IgD-negative memory B cell (primary cell): ENCODE measurements around the gene PDK2. TPM values are rescaled to one million over a fixed set of nuclear protein-coding genes. Genes with fewer than 3 reads are reported as not detected.

ENCODE experiments used
- H3K27ac Mint-ChIP-seq, 3 donors: one replicate each; pipeline ENCODE4 v1.8.0; 2020 to 2022; ENCODE audit warnings: mild to moderate bottlenecking in 3 of 3, mixed read lengths in 3 of 3, moderate library complexity in 1 of 3
- H3K27me3 Mint-ChIP-seq: one replicate; pipeline ENCODE4 v1.8.0; 2021; ENCODE audit warnings: mixed read lengths
- H3K36me3 Mint-ChIP-seq: one replicate; pipeline ENCODE4 v1.8.0; 2020; ENCODE audit warnings: mild to moderate bottlenecking, mixed read lengths
- H3K4me1 Mint-ChIP-seq, 3 donors: one replicate each; pipeline ENCODE4 v1.8.0; 2020 to 2022; ENCODE audit warnings: mixed read lengths in 3 of 3, mild to moderate bottlenecking in 1 of 3
- H3K4me3 Mint-ChIP-seq, 4 donors: one replicate each; pipeline ENCODE4 v1.8.0; 2020 to 2022; ENCODE audit warnings: mild to moderate bottlenecking in 4 of 4, mixed read lengths in 4 of 4, moderate library complexity in 3 of 4
- H3K9me3 Mint-ChIP-seq, 3 donors: one replicate each; pipeline ENCODE4 v1.8.0; 2020 to 2021; ENCODE audit warnings: mixed read lengths in 3 of 3, mild to moderate bottlenecking in 1 of 3
- polyA plus RNA-seq: library from polyadenylated mRNA; unstranded; fragments of 300-500 nt; fragmentation: Illumina TruSeq; gene quantifications from one replicate; pipeline ENCODE4 v1.2.3, GENCODE V29; 2021

The PDK2 gene
- polyA plus RNA-seq, 1 donor from 2014 or later: 38.8 TPM

DNA sequence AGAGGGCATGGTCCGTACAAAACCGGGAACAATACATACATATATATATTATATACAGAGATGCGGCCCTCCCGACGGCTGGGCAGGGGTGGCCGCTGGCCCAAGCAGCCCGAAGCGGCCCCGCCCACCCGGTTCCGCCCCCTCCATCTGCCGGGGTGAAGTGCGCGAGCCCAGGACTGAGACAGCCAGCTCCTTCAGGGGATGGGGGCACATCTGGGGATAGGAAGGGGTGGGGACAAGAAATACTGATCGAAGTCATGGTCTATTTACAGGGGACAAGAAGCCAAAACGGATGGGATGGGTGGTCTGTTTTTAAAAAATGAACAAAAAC lies 38.6 kb downstream of the PDK2 start:
- Mint-ChIP-seq H3K27ac (peak overlapping the region in 1 of 3 donors; percentile 57), H3K27me3 (peaks cover 8% of the 10 kb centered on the region), H3K36me3 (peaks cover 2% of the 10 kb centered on the region), H3K4me1 (peaks cover 8 to 14% (median 11%) of the 10 kb centered on the region in 3 donors), H3K4me3 (peak overlapping the region in 1 of 4 donors; percentile 21), H3K9me3 (no peaks in the 10 kb centered on the region)

DNA sequence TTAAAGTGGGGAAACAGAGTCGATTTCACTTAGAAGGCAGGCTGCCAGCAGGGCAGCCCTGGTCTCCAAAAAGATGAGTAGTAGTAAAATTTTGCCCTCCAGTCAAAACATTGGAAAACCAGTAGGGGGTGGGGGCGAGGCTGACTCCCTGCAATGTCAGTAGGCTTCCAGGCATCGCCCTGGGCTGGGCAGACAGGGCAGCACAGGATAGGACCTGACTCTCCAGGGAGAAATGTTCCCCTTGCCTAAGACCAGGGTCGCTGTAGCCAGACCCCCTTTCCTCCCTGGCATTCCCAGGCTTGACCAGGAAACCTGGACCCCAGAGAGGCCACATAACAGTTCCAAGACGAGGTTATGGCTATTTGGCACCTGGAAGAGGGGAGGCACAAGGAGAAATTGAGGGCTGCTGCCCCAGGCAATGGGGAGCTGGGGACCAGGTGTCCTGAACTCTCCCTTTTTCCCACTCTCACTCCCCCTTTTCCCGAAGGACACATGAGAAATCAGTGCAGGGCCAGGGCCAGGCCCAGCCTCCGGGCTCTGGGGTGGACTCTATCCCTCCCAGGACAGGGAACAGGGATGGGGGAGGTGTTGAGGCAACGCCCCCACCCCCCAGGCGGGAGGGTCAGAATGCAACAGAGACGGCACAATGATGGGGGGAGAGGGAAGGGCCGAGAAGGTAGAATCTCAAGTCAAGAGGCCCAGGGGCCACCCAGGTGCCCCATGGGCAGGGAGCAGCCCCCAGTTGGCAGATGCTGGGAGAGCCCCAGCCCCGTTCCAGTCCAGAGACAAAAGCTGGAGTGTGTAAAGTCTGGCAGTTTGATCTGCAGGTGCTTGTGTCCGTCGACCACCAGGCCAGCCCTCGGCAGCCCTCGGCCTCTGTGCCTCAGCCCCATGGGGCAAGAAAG lies 39.3 kb downstream of the PDK2 start:
- peak overlapping the region in 1 of 3 donors; percentile 14 for H3K27ac Mint-ChIP-seq
- H3K4me3 Mint-ChIP-seq: no peak overlapping the region
- H3K9me3 Mint-ChIP-seq: no peaks in the 10 kb centered on the region
- H3K27me3 Mint-ChIP-seq: peaks cover 6% of the 10 kb centered on the region
- peaks cover 2% of the 10 kb centered on the region for H3K36me3 Mint-ChIP-seq
- H3K4me1 Mint-ChIP-seq: peaks cover 6 to 14% (median 10%) of the 10 kb centered on the region in 3 donors

DNA sequence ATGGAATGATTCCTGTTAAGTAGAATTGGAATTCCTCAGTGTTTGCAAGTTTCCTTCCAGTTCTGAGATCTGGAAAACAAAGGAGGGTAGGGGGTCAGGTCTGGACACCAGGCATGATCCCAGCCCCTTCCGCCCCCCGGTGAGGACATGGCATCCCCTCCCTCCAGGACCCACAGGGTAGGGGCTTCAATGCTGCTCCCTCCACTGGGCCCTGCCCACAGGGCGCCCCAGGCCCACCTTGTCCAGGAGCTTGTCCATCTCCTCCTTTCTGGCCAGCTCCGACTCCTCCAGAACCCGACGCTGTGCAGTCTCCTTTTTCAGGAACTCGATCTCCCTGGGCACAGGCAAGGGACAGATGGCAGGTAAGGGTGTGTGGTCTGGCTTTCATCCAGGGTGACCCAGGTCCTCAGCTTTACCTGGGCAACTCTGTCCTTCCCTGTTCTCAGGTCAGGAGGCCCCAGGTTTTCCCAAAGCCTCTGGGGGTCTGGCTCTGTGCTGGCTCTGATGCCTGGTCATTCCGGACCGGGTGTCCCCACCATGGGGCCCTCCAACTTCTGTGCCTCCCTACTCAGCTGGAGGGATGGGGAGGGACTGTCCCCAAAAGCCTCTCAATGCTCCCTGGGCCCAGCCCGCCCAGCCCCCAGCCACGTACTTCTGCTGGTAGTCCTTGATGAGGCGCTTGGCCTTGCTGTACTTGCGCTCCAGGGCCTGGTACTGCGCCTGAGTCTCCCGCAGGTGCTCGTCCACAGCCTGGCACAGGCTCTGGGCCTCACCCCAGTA lies 40.4 kb downstream of the PDK2 start:
- Mint-ChIP-seq H3K9me3 (no peaks in the 10 kb centered on the region), H3K27ac (peak overlapping the region in 1 of 3 donors; percentile 59), H3K4me3 (no peak overlapping the region), H3K4me1 (peaks cover 16 to 22% (median 16%) of the 10 kb centered on the region in 3 donors), H3K27me3 (peaks cover 4% of the 10 kb centered on the region), H3K36me3 (peaks cover 6% of the 10 kb centered on the region)

DNA sequence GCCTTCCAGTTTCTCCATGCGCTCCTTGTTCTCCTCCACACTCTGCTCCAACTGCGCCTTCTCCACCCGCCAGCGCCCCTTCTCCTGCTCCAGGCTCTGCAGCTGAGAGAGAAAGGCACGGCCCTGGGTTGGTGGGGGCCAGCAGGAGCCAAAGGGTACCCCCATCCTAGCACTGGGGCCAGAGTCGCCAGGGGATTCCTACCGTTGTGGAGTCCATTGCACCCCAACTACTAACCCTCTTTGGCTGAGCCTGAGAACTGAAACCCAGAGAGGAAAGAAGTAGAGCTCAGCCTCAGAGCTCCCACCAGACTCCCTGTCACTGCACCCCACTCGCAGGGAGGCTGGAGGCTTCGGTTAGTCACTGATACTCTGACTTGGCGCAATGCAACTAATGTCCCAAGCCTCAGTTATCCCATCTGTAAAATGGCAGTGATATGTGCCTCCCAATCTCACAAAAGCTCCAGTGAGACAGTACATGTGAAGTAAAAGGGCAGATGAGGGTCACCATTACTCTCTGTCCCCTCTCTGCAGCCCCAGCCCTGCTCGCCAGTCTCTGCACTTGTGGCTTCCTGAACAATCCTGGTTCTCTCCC lies 41.0 kb downstream of the PDK2 start:
- H3K27ac Mint-ChIP-seq: no peak overlapping the region
- peaks cover 4% of the 10 kb centered on the region for H3K36me3 Mint-ChIP-seq
- H3K4me1 Mint-ChIP-seq: peaks cover 16 to 21% (median 20%) of the 10 kb centered on the region in 3 donors
- no peak overlapping the region for H3K4me3 Mint-ChIP-seq
- H3K9me3 Mint-ChIP-seq: no peaks in the 10 kb centered on the region
- peaks cover 2% of the 10 kb centered on the region for H3K27me3 Mint-ChIP-seq

DNA sequence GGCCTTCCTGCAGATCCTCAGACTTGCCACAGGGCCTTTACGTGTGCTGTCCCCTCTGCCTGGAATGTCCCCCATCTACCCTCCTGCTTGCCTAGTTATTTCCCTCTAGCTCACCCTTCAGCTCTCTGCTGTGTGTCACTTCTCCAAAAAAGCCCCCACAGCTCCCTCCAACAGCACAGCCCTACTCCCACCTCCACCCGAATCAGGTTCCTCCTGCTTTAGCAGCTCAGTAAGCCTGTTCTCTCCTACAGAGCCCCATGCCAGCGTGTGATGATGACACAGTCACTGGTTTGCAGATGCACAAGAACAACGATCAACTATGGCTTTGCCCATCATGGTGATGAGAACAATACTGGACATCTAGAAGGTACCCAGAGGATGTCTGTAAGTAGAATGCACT lies 41.9 kb downstream of the PDK2 start:
- H3K36me3 Mint-ChIP-seq: peaks cover 4% of the 10 kb centered on the region
- peaks cover 22 to 27% (median 27%) of the 10 kb centered on the region in 3 donors for H3K4me1 Mint-ChIP-seq
- H3K27ac Mint-ChIP-seq: no peak overlapping the region
- no peaks in the 10 kb centered on the region for H3K27me3 Mint-ChIP-seq
- no peaks in the 10 kb centered on the region for H3K9me3 Mint-ChIP-seq
- H3K4me3 Mint-ChIP-seq: no peak overlapping the region

DNA sequence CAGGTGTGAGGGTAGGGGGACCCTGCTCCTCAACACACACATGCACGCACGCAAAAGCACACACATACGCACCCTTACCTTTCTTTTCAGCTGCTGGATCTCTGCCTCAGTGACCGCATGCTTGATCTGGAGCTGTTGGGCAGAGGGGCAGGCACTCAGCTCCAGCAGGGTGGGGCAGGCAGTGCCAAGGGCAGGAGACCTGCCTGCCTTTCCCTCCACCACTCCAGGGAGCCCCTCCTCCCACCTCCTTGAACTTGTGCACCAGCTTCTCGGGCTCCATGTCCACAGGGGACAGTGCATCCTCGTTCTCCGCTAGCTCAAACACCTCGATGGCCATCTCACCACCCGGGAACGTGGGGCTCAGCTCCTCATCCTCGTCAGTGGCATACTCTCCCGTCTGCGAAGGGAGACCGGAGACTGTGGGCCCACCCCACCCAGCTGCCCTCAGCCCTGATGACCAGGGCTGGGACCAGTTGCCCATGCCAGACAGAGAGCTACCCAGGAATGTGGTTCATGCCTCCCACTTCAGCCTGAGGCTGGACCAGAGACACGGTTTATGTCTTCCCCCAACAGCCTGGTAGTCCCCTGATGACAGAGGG lies 44.1 kb downstream of the PDK2 start:
- Mint-ChIP-seq H3K27ac (peak overlapping the region; percentile 71 to 96 (median 85)), H3K4me1 (peaks cover 35 to 42% (median 40%) of the 10 kb centered on the region in 3 donors), H3K4me3 (no peak overlapping the region), H3K36me3 (peaks cover 9% of the 10 kb centered on the region), H3K27me3 (no peaks in the 10 kb centered on the region), H3K9me3 (no peaks in the 10 kb centered on the region)

DNA sequence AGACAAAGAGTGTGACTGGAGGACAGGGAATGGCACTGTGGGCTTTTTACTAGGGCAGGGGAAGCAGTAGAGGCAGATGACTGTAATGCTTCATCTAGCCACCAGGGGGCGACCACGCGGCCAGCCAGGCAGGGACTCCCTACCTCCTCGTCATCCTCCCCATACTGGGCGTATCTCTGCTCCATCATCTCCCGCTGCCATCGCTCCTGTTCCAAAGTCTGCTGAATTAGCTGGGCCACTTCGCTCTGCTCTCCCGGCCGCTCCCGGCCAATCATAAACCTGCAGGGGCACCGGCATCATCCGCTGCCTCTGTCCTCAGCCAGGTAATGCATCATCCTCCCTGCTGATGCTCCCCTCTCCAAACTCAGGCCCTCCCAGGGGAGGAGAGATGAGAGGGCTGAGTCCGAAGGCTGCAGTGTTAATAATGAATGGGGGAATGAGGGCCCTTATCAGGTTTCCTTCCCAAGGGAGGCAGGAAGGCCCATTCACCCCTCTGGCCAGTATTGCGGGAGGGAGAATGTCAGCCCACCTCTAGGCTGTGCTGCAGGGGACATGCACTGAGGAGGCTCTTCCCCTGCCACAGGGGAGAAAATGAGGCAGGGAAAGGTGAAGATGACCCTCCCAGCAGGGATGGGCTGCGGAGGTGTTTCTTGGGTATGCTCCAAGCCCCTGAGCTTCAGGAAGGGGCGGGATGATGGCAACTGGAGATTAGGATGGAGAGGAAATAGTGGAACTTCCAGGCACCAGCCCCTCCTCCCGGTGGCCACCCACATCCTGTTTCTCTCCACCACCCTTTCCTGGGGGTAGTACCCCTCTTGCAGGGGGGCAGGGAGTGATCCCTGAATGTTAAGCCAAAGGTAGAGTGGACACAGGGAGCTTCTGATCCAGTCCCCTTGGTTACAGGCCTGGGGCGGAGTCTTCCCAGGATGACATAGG lies 45.1 kb downstream of the PDK2 start:
- Mint-ChIP-seq H3K27me3 (no peaks in the 10 kb centered on the region), H3K27ac (peak overlapping the region; percentile 71 to 96 (median 85)), H3K9me3 (no peaks in the 10 kb centered on the region), H3K36me3 (peaks cover 14% of the 10 kb centered on the region), H3K4me3 (peak overlapping the region; percentile 8 to 91 (median 76)), H3K4me1 (peaks cover 39 to 50% (median 49%) of the 10 kb centered on the region in 3 donors)

DNA sequence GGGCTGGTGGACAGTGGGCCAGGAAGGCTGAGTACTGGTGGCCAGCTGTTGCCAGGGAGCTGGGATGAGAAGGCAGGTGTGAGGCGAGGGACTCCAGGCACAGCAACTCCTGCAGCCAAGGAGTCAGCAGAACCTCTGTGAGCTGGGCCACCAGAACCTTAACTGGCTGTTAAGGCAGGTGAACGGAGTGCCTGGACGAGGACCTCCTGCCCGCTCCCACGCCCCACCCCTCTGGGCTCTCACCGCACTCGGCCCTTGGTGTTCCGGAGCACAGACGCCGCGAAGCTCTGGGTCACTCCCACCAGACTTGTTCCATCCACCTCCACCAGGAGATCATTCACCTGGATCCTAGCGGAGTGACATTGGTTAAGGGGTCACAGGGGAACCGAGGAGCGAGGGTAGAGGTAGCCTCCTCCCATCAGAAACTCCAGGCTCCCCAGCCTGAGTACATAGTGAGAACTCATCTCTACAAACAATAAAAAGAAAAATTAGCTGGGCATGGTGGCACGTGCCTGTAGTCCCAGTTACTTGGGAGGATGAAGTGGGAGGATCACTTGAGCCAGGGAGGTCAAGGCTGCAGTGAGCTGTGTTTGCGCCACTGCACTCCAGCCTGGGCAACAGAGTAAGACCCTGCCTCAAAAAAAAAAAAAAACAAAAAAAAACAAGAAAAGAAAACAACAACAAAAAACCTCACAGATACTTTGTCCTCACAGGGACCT lies 46.0 kb downstream of the PDK2 start:
- no peaks in the 10 kb centered on the region for H3K9me3 Mint-ChIP-seq
- peak overlapping the region in 3 of 4 donors; percentile 76 to 91 (median 76) for H3K4me3 Mint-ChIP-seq
- peaks cover 14% of the 10 kb centered on the region for H3K36me3 Mint-ChIP-seq
- peaks cover 39 to 56% (median 55%) of the 10 kb centered on the region in 3 donors for H3K4me1 Mint-ChIP-seq
- H3K27me3 Mint-ChIP-seq: no peaks in the 10 kb centered on the region
- peak overlapping the region; percentile 89 to 96 (median 92) for H3K27ac Mint-ChIP-seq

DNA sequence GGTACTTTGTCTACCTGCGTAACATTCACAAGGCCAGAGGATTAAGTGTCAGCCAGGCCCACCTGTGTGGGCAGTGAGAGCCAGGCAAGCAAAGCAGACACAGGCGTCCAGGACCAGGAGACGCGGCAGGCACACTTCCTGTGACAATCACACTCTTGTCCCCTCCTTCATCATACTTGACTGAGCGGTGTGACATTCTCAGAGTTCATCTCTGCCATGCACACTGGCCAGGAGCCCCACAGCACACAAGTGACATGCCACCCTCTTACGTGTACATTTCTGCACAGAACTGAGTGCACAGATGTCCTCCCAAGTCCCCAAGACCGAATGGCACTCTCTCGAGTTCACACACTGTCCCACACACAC lies 46.6 kb downstream of the PDK2 start:
- H3K27me3 Mint-ChIP-seq: no peaks in the 10 kb centered on the region
- peak overlapping the region in 3 of 4 donors; percentile 74 to 91 (median 76) for H3K4me3 Mint-ChIP-seq
- H3K9me3 Mint-ChIP-seq: no peaks in the 10 kb centered on the region
- H3K36me3 Mint-ChIP-seq: peaks cover 14% of the 10 kb centered on the region
- H3K4me1 Mint-ChIP-seq: peaks cover 42 to 59% (median 58%) of the 10 kb centered on the region in 3 donors
- peak overlapping the region; percentile 85 to 92 (median 89) for H3K27ac Mint-ChIP-seq

DNA sequence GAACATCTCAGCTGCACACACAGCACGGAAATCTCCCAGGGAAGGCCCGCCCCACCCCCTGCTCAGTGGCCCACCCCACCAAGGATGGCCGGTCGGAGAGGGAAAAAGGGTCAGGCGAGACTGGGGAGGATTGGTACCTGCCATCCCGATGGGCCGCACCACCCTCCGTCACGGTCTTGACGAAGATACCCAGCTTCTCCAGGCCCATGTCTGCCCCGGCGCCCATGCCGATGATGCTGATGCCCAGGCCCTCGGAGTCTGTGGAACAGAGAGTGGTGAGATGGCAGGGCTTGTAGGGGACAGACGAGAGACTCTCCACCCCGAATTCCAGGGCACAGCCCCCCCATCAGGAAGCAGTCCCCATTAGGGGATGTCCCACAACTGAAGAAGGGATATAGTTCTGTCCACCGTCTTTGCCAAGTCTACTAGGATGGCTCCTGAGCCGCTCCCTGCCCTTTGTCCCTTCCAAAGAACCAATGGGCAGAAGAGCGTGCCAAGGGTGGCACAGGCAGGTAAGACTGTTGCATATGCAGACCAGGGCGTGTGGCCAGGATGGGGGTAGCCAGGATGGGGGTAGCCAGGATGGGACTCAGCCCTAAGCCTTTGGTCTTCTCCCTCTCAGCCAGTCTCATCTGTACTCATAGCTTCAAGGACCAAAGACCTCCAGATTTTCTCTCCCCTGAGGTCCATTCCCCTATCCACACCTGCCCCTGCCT lies 48.5 kb downstream of the PDK2 start:
- Mint-ChIP-seq H3K36me3 (peaks cover 21% of the 10 kb centered on the region), H3K4me1 (peaks cover 48 to 60% (median 58%) of the 10 kb centered on the region in 3 donors), H3K4me3 (peak overlapping the region in 3 of 4 donors; percentile 67 to 83 (median 73)), H3K9me3 (no peaks in the 10 kb centered on the region), H3K27me3 (no peaks in the 10 kb centered on the region), H3K27ac (peak overlapping the region in 1 of 3 donors; percentile 85)

DNA sequence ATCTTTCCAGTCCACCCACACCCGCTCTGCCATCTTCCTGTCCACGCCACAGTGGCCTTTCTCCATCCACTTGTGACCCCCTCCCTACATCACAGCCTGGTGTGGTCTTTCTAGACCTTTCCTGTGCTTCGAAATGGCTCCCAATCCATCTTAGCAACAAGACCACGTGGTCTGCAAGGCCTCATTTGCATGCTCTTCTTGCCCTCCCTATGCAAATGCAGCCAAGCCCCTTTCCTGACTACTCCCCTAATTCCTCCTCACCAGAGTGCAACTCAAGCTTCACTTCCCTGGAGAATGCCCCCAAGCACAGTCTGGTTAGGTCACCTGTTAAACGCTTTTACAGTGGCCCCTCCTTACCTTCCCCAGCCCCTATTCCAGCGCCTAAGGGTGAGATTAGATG lies 49.2 kb downstream of the PDK2 start:
- Mint-ChIP-seq H3K27ac (peak overlapping the region; percentile 46 to 95 (median 76)), H3K9me3 (no peaks in the 10 kb centered on the region), H3K36me3 (peaks cover 22% of the 10 kb centered on the region), H3K4me3 (peak overlapping the region; percentile 65 to 91 (median 75)), H3K4me1 (peaks cover 48 to 60% (median 58%) of the 10 kb centered on the region in 3 donors), H3K27me3 (no peaks in the 10 kb centered on the region)

DNA sequence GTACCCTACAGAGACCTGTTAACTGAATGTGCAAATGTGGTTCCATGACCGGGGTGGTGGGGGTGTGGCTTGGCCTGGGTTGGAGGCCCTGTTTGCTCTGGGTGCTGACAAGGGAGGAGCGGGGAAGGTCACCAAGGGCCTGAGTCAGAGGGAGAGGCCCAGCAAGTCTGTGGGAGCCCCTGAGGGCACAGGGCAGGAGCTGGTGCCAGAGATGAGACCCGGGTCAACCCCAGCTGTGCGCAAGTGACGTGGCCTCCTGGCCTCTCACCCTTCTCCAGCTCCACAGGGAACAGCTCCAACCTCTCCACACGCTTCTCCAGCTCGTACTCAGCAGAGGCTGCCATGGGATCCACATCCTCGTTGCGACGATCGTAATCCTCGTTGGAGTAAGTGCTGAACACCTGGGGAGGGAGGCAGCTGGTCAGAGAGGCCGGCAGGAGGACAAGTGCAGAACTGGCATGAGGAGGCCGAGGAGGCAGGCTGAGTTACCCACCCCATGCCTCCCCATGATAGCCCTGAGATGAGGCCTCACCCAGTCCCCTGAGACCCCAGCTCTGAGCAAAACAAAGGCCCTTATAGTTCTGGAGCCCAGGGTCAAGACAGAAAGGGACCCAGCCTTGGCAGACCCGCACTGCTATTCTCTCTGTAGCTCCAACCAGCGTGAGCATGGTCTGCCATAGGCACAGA lies 49.8 kb downstream of the PDK2 start:
- no peaks in the 10 kb centered on the region for H3K27me3 Mint-ChIP-seq
- H3K4me1 Mint-ChIP-seq: peaks cover 43 to 56% (median 54%) of the 10 kb centered on the region in 3 donors
- H3K36me3 Mint-ChIP-seq: peaks cover 19% of the 10 kb centered on the region
- peak overlapping the region; percentile 23 to 99 (median 95) for H3K27ac Mint-ChIP-seq
- peak overlapping the region; percentile 91 to 100 (median 98) for H3K4me3 Mint-ChIP-seq
- H3K9me3 Mint-ChIP-seq: no peaks in the 10 kb centered on the region
